GM18870 (cell line): Measurements from ENCODE around the gene TNIP2.
"Not testable (repeated sequence)": the region's sequence is repeated elsewhere in the genome, so short reads cannot be mapped to it uniquely, and the experiment has no call there.

Experiments
- ATAC-seq: cut with Tn5 transposase; IDR thresholded peaks from one replicate; pipeline ENCODE4 v1.9.1; 2021; ENCODE audit warnings: moderate library complexity; ENCODE audit not compliant: unreplicated experiment

The TNIP2 gene

GRCh38 chr4:2794486-2795299 is 38.6 kb upstream of the TNIP2 start:
- no peak for ATAC-seq

DNA sequence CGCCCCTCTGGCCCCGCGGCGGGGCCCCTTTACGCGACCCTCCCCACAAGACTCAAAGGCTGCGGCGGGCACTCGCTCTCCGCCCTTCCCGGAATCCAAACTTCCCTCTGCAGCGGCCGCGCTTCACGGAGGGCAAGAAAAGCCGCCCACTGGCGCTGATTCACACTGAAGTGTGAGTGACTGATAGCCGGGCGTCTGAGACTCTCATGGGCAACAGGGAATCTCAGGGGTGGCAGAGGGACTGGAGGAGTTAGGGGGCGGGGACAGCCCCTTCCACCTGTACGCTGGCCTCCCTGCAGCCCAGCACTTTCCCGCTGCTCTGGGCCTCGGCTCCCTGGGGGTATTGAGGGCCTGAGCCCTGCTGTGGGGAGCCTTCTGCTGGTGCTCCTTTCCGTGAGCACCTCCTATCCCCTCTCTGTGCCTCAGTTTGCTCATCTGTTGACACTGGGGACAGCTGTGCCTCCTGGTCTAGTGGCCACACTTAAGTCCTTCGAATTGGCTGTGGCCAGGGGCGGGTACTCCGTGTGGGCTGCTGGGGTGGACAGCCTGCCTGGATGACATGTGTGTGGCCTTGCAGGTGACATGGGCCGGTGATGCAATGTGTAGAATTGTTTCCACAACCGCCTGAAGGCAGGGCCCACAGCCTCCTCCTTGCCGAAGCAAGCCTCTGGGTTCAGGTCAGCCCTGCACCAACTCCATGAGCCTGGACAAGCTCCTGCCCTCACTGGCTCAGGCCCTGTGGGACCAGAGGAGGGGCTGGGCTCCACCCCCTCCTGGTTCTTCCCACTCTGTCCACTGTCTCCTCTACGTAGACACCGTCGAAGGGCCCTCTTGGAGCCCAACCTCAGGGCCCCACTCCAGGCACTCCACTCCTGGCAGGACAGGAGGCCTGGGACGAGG is 37.7 kb upstream of the TNIP2 start:
- ATAC-seq: no peak

DNA sequence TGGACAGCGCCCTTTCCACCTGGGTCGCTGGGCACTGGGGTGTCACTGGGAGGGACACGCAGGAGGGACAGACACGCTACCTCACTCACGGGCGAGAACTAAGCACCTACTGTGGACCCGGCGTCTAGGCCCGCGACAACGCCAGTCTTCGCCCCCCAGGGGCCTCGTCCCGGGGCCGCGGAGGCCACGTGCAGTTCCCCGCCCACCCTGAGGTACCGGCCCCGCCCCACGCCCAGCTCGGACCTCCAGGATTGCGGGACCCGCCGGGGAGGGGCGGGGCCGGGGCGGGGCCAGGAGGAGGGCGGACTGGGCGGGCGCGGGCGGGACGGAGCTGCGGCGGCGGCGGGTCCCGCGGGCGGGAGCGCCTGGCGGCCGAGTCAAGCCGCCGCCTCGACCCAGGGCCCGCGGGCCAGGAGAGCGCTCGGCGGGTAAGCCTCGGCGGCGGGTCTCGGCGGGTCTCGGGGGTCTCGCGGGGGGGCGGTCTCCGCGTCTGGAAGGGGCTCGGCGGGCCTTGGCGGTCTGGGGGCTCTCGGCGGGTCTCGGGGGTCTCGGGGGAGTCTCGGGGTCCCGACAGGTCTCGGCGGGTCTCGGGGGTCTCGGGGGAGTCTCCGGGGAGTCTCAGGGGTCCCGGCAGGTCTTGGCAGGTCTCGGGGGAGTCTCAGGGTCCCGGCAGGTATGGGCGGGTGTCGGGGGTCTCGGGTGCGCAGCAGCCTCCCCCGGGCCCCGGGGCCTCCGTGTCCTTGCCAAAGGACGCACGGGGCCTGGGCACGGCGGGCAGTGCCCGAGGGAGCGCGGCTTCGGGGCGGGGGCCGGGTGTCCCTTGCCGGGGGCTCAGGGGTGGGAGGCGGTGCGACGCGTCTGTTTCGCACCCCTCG is 36.8 kb upstream of the TNIP2 start, which contains the start of gene SH3BP2:
Gene SH3BP2, plus strand, starts transcription at position 375 of the 875 bp plus-strand sequence. CDS start 27,533 bp downstream, outside the sequence.
- ATAC-seq: no peak

DNA sequence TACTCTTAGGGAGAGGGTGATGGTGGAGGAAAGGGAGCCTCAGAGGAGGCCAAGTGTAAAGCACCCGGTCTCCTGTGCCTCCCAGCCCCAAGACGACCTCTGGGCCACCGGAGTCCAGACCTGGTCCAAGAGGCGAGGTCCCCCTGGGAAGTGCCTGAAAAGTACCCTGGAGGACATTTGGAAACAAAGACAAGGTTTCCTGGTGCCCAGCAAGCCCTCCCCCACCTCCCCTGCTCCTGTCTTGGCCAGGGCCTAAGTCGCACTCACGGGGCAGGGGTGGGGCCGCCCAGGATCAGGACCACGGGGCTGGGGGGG is 36.2 kb upstream of the TNIP2 start:
- ATAC-seq: no peak

- ATAC-seq: no peak
Observed at GRCh38 chr4:2791518-2792395, 35.6 kb upstream of the TNIP2 start.

DNA sequence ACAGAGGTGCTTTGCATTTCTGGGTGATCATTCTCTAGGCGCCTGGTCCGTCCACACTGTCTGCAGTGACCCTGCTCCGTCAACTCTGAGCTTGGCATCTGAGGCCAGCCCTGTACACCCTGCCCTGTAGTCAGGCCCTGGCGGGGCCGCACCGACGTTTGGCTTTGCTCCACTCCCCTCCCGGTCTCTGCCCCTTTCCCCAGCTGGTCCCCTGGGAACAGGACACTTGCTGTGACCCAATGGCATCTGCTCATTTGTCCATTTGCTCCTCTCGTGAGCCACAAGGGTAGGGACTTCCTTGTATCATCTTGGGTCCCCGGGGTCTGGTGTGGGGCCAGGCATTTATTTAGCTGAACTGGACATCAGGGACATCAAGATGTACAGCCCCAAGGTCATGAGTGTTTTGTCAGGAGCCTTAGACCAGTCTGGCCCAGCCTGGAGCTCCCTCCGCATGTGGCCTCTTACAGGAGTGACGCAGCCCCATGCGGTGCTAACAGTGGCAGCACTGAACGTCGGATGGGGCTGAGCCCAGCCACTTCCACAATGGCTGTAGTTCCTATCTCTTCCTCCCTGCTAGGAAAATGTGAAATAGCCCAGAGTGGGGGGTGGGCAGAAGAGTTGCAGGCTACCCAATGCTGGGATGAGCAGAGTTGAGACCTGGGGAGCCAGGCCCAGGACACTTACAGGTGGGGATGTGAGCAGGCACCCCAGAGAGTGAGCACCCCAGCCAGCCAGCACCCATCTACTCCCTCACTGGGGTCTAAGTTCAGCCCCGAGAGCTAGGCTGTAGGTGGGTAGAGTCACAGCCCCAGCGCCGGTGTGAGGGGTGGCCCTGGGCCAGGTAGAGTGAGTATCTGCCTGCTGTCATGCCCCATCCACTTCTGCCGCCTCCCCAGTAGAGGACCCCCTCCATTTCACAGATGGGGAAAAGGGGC is 34.7 kb upstream of the TNIP2 start:
- ATAC-seq: no peak

DNA sequence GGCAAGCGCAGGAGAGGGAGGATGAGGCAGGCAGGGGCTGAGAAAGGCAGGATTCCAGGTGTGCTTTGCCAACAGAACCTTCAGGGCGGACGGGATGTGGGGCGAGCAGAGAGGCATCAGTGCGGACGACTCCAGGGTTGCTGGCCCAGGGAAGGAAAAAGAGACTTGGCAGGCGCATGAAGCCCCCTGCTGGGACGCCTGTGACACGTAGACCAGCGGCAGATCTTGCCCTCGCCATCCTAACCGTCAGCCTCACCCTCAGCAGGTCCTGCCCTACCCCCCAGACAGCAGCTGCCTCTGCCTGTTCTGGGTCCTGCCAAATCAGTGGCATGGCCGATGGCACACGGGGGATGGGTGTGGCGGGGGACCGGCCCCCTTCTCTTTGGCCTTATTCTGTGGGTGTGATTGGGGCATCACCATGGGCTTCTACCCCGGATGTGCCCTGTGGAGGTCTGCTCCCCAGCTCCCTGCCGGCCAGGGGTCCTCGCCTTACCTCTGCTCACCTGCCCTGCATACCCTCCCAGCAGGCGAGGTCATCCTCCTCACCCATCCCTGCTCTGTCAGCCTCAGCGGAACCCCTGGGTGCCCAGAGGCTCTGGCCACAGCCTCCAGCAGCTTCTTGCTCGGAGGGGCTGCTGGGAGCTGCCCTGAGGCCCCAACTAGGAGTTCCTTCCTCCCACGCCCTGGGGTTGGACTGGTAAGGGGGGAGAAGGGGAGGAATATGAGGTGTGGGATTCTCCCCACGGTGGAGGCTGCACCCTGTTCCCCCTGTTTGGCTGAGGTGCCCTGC is 33.9 kb upstream of the TNIP2 start:
- no peak for ATAC-seq

DNA sequence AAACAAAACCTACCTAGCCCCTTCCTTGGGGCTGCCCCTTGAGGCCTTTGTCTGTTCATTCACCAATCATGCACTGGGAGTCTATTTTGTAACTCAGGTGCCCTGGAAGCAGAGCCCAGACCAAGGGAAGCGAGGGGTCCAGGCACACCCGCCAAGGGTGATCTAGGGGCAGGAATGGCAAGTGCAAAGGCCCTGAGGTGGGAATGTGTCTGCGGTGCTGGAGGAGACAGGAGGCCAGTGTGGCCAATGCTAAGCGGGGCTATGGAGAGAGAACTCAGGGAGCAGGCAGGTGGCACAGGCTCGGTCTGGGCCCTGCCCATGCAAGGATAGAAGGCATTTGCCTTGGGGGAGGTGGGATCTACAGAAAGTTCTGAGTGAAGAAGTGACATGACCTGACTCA is 33.2 kb upstream of the TNIP2 start:
- no peak for ATAC-seq

GRCh38 chr4:2788532-2789103 is 32.5 kb upstream of the TNIP2 start:
- no peak for ATAC-seq

- no peak for ATAC-seq
Observed at GRCh38 chr4:2788101-2788500, 32.0 kb upstream of the TNIP2 start.

GRCh38 chr4:2787230-2788100 is 31.3 kb upstream of the TNIP2 start:
- peak; percentile 59 for ATAC-seq

DNA sequence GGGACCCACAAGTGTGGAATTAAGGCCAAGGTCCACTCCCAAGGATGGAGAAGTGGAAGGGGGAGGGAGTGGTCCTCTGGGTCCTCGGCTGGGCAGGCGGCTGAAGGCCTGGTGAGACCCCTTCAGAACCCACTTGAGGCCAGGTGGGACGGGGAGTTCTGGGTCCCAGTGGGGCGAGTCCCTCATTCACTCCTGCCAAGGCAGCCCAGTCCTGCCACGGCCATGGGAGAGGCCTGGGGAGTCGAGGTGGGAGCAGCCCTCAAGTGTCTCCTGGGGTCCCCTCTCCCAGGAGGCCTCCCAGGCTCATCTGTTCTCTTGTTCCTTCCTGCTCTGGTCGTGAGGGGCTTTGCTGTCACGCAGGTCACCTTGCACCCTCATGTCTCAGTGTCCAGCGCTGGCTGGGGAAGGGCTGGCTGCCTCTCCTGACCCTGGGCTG is 30.7 kb upstream of the TNIP2 start:
- no peak for ATAC-seq

DNA sequence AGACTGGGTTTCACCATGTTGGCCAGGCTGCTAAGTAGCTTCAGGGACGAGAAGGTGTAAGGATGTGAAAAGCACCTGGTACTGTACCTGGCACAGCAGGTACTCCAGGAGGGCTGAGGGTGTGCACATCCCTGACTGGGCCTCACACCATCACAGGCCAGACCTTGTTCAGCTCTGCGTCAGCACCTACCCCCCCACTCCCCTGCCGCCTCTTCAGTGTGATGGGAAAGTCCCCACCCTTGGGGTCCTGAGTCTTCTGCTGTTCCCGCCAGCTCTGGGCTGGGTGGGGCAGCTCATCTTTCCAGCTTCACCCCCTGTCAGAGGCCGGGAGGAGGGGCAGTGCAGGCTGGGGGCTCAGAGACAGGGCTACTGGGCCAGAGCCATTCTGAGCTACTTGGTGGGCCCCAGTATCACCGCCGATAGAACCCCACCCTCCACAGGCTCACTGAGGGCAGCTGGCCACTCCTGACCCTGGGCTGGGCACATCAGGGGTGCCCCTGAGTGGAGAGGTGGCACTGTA is 30.1 kb upstream of the TNIP2 start:
- no peak for ATAC-seq

DNA sequence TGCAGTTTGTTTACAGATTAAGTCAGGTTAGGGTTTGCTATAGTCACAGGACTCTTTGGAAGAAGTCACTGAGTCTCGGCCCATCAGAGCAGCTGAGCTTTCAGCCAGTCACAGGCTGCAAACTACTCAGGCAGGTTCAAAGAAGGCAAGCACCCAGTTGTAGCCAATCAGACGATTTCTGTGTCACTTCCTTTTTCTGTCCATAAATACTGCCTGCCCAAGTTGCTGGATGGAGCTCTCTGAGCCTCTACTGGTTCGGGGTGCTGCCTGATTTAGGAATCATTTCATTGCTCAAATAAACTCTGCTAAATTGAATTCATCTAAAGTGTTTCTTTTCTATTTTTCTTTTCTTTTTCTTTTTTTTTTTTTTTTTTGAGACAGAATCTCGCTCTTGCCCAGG is 29.5 kb upstream of the TNIP2 start:
- ATAC-seq: no peak

DNA sequence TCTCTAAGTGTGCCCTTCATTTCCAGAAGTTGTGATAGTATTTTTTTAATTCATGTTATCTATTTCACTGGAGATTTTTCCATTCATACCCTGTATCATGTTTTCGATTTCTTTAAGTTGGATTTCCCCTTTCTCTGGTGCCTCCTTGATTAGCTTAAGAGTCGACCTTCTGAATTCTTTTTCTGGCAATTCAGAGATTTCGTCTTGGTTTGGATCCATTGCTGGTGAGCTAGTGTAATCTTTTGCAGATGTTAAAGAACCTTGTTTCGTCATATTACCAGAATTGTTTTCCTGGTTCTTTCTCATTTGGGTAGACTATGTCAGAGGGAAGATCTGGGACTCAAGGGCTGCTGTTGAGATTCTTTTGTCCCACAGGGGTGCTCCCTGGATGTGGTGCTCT is 27.7 kb upstream of the TNIP2 start:
- ATAC-seq: no peak

DNA sequence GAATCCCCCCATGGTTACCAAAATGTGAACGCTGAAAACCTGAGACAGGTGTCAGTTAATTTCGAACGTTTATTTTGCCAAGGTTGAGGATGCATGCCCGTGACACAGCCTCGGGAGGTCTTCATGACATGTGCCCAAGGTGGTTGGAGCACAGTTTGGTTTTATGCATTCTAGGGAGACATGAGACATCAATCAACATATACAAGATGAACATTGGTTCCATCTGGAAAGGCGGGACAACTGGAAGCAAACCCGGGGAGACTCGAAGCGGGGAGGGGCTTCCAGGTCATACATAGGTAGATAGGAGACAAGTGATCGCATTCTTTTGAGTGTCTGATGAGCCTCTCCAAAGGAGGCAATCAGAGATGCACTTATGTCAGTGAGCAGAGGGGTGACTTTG is 25.8 kb upstream of the TNIP2 start:
- ATAC-seq: no peak

GRCh38 chr4:2780643-2781042 is 24.5 kb upstream of the TNIP2 start:
- not testable (repeated sequence) for ATAC-seq
